ENCODE data around the gene RB1. TPM values are rescaled to one million over a fixed set of nuclear protein-coding genes. Genes with fewer than 3 reads are reported as not detected.

Gene RB1
- total and polyA plus RNA-seq, 2 donors, result 30.2 to 52.3 TPM

DNA sequence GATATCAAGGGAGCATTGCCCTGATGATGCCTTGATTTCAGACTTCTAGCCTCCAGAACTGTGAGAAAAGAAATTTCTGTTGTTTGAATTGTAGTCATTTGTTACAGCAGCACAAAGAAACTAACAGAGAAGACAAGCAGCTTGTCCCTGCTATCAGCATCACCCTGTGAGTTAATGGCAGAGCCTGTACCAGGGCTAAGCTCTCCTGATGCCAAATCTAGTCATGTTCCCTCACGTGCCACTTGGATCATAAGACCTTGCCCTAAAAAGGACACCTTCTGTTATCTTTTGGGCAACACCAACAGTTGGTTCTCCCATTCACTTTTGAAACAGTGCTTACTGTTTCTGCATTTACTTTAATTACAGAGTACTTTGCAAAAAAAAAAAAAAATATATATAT lies 214.5 kb downstream of the RB1 start:
- Histone ChIP-seq H3K4me1 (ENCODE audit: control insufficient read depth in 2 of 2, insufficient read depth in 2 of 2, low read length in 2 of 2) (no peaks in the 10 kb centered on the region), H3K4me3 (ENCODE audit: low read length in 2 of 2) (no peak overlapping the region), H3K27me3 (ENCODE audit: control insufficient read depth in 2 of 2, insufficient read depth in 1 of 2, low read length in 1 of 2) (no peaks in the 10 kb centered on the region), H3K27ac (ENCODE audit: low read depth in 1 of 2, low read length in 1 of 2) (no peak overlapping the region), H3K9me3 (ENCODE audit: control insufficient read depth in 2 of 2, insufficient read depth in 1 of 2, low read length in 1 of 2) (no peaks in the 10 kb centered on the region), H3K36me3 (ENCODE audit: control insufficient read depth in 2 of 2, insufficient read depth in 2 of 2, low read length in 1 of 2) (no peaks in the 10 kb centered on the region)
- WGBS, result 98% methylated on average over 1 of the region's 1 CpG
- DNase-seq (ENCODE audit: low read depth in 6 of 9, low spot score in 9 of 9), result no peak

- WGBS, result 93% methylated on average over 10 of the region's 10 CpGs
These were observed 222.7 kb downstream of the RB1 start for GRCh38 chr13:48526286-48526685.

GRCh38 chr13:48527955-48528354 lies 224.4 kb downstream of the RB1 start:
- 94% methylated on average over 2 of the region's 2 CpGs for WGBS
- peaks cover 5 to 8% of the 10 kb centered on the region in 2 donors for H3K4me1 ChIP-seq (ENCODE audit: control insufficient read depth in 2 of 2, insufficient read depth in 2 of 2, low read length in 2 of 2)
- no peaks in the 10 kb centered on the region for H3K36me3 ChIP-seq (ENCODE audit: control insufficient read depth in 2 of 2, insufficient read depth in 2 of 2, low read length in 1 of 2)
- H3K9me3 ChIP-seq (ENCODE audit: control insufficient read depth in 2 of 2, insufficient read depth in 1 of 2, low read length in 1 of 2), result no peaks in the 10 kb centered on the region
- DNase-seq (ENCODE audit: low read depth in 6 of 9, low spot score in 9 of 9), result no peak
- no peaks in the 10 kb centered on the region for H3K27me3 ChIP-seq (ENCODE audit: control insufficient read depth in 2 of 2, insufficient read depth in 1 of 2, low read length in 1 of 2)
- H3K4me3 ChIP-seq (ENCODE audit: low read length in 2 of 2), result no peak overlapping the region
- H3K27ac ChIP-seq (ENCODE audit: low read depth in 1 of 2, low read length in 1 of 2), result no peak overlapping the region

More at GRCh38 chr13:48526286-48526685, 222.7 kb downstream of the RB1 start:
- Histone ChIP-seq H3K4me3 (ENCODE audit: low read length in 2 of 2) (no peak overlapping the region), H3K4me1 (ENCODE audit: control insufficient read depth in 2 of 2, insufficient read depth in 2 of 2, low read length in 2 of 2) (peaks cover 0 to under 1% of the 10 kb centered on the region in 2 donors), H3K27me3 (ENCODE audit: control insufficient read depth in 2 of 2, insufficient read depth in 1 of 2, low read length in 1 of 2) (no peaks in the 10 kb centered on the region), H3K9me3 (ENCODE audit: control insufficient read depth in 2 of 2, insufficient read depth in 1 of 2, low read length in 1 of 2) (no peaks in the 10 kb centered on the region), H3K27ac (ENCODE audit: low read depth in 1 of 2, low read length in 1 of 2) (no peak overlapping the region), H3K36me3 (ENCODE audit: control insufficient read depth in 2 of 2, insufficient read depth in 2 of 2, low read length in 1 of 2) (no peaks in the 10 kb centered on the region)
- DNase-seq (ENCODE audit: low read depth in 6 of 9, low spot score in 9 of 9), result no peak

DNA sequence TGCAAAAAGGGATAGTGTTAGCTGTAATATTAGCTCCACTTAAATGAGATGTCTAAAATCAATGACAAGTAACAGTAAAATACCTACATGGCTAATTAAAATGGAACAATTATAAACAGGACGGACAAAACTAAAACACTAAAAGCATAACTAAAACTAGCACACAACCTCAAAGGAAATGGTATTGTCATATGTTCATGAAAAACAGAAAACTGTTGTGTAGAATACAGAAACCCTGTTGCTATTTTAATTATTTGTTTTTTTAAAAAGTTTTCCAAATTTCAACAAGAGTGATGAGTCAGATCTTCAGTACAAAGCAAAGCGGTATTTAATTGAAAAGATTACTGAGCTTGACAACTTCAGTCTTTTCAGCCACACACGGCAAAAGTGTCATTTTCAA lies 225.2 kb downstream of the RB1 start:
- no peak overlapping the region for H3K4me3 ChIP-seq (ENCODE audit: low read length in 2 of 2)
- H3K36me3 ChIP-seq (ENCODE audit: control insufficient read depth in 2 of 2, insufficient read depth in 2 of 2, low read length in 1 of 2), result no peaks in the 10 kb centered on the region
- no peak for DNase-seq (ENCODE audit: low read depth in 6 of 9, low spot score in 9 of 9)
- H3K4me1 ChIP-seq (ENCODE audit: control insufficient read depth in 2 of 2, insufficient read depth in 2 of 2, low read length in 2 of 2), result peaks cover 7 to 14% of the 10 kb centered on the region in 2 donors
- no peak overlapping the region for H3K27ac ChIP-seq (ENCODE audit: low read depth in 1 of 2, low read length in 1 of 2)
- H3K9me3 ChIP-seq (ENCODE audit: control insufficient read depth in 2 of 2, insufficient read depth in 1 of 2, low read length in 1 of 2), result no peaks in the 10 kb centered on the region
- 93% methylated on average over 3 of the region's 3 CpGs for WGBS
- H3K27me3 ChIP-seq (ENCODE audit: control insufficient read depth in 2 of 2, insufficient read depth in 1 of 2, low read length in 1 of 2), result no peaks in the 10 kb centered on the region

- no peak overlapping the region for H3K27ac ChIP-seq (ENCODE audit: low read depth in 1 of 2, low read length in 1 of 2)
- H3K9me3 ChIP-seq (ENCODE audit: control insufficient read depth in 2 of 2, insufficient read depth in 1 of 2, low read length in 1 of 2), result no peaks in the 10 kb centered on the region
- no peaks in the 10 kb centered on the region for H3K27me3 ChIP-seq (ENCODE audit: control insufficient read depth in 2 of 2, insufficient read depth in 1 of 2, low read length in 1 of 2)
- 88% methylated on average over 6 of the region's 6 CpGs for WGBS
- peaks cover 7 to 20% of the 10 kb centered on the region in 2 donors for H3K4me1 ChIP-seq (ENCODE audit: control insufficient read depth in 2 of 2, insufficient read depth in 2 of 2, low read length in 2 of 2)
- no peaks in the 10 kb centered on the region for H3K36me3 ChIP-seq (ENCODE audit: control insufficient read depth in 2 of 2, insufficient read depth in 2 of 2, low read length in 1 of 2)
- DNase-seq (ENCODE audit: low read depth in 6 of 9, low spot score in 9 of 9), result no peak
- H3K4me3 ChIP-seq (ENCODE audit: low read length in 2 of 2), result no peak overlapping the region
These were observed 227.3 kb downstream of the RB1 start for GRCh38 chr13:48530833-48531232.

Other genes with a start within 250 kb of the RB1 start
- gene MED4, start 208.6 kb upstream of the RB1 start, total RNA-seq, result 45.3 TPM
- gene MED4, start 208.6 kb upstream of the RB1 start, polyA plus RNA-seq, result 97.3 TPM
- 240 TPM for gene ITM2B, start 70.5 kb upstream of the RB1 start, total RNA-seq
- 720 TPM for gene ITM2B, start 70.5 kb upstream of the RB1 start, polyA plus RNA-seq
- gene LPAR6, start 109.4 kb downstream of the RB1 start, total RNA-seq, result 73.8 TPM
- 157 TPM for gene LPAR6, start 109.4 kb downstream of the RB1 start, polyA plus RNA-seq
- 16.7 TPM for gene RCBTB2, start 229.3 kb downstream of the RB1 start, total RNA-seq
- 34.8 TPM for gene RCBTB2, start 229.3 kb downstream of the RB1 start, polyA plus RNA-seq

Measured in thymus (tissue), 11 donors.